HG02642 (cell line): ENCODE results near the gene MAP3K8.
"Not testable (repeated sequence)": the region's sequence is repeated elsewhere in the genome, so short reads cannot be mapped to it uniquely, and the experiment has no call there.

ENCODE experiments used
- ATAC-seq: cut with Tn5 transposase; IDR thresholded peaks from one replicate; pipeline ENCODE4 v1.9.1; 2021; ENCODE audit warnings: mild to moderate bottlenecking; ENCODE audit not compliant: unreplicated experiment, poor library complexity

The MAP3K8 gene

GRCh38 chr10:30479513-30479912 is 45.5 kb downstream of the MAP3K8 start:
- not testable (repeated sequence) for ATAC-seq

GRCh38 chr10:30481603-30482002 is 47.6 kb downstream of the MAP3K8 start:
- ATAC-seq, result no peak

- no peak for ATAC-seq
Observed at GRCh38 chr10:30488316-30488715, 54.3 kb downstream of the MAP3K8 start.

- no peak for ATAC-seq
Observed at GRCh38 chr10:30489346-30489745, 55.4 kb downstream of the MAP3K8 start.

- ATAC-seq, result no peak
Observed at GRCh38 chr10:30490289-30491000, 56.5 kb downstream of the MAP3K8 start.

- no peak for ATAC-seq
Observed at GRCh38 chr10:30491204-30491915, 57.4 kb downstream of the MAP3K8 start.

GRCh38 chr10:30491916-30492515 is 58.0 kb downstream of the MAP3K8 start:
- no peak for ATAC-seq

- peak; percentile 44 for ATAC-seq
Observed at GRCh38 chr10:30493609-30494530, 59.9 kb downstream of the MAP3K8 start.

GRCh38 chr10:30494558-30494957 is 60.6 kb downstream of the MAP3K8 start:
- no peak for ATAC-seq

GRCh38 chr10:30495687-30496086 is 61.7 kb downstream of the MAP3K8 start:
- no peak for ATAC-seq

- no peak for ATAC-seq
Observed at GRCh38 chr10:30499816-30500215, 65.8 kb downstream of the MAP3K8 start.

- no peak for ATAC-seq
Observed at GRCh38 chr10:30500534-30500933, 66.5 kb downstream of the MAP3K8 start.

GRCh38 chr10:30500963-30501504 is 67.0 kb downstream of the MAP3K8 start:
- no peak for ATAC-seq

GRCh38 chr10:30502266-30503060 is 68.5 kb downstream of the MAP3K8 start:
- ATAC-seq, result peak; percentile 70

- no peak for ATAC-seq
Observed at GRCh38 chr10:30503700-30504266, 69.8 kb downstream of the MAP3K8 start.

- ATAC-seq, result no peak
Observed at GRCh38 chr10:30505543-30506298, 71.7 kb downstream of the MAP3K8 start.

GRCh38 chr10:30509508-30509907 is 75.5 kb downstream of the MAP3K8 start:
- ATAC-seq, result no peak

GRCh38 chr10:30510184-30510931 is 76.4 kb downstream of the MAP3K8 start:
- ATAC-seq, result peak; percentile 88
